Thoracic aorta (tissue), 2 donors: ENCODE data around the gene SPRR2A. TPM values are rescaled to one million over a fixed set of nuclear protein-coding genes. Genes with fewer than 3 reads are reported as not detected.

Experiments
- ATAC-seq: fragments of 150-250 bp; one replicate; pipeline ENCODE4 v1.8.0; 2017; ENCODE audit warnings: low read depth; ENCODE audit not compliant: insufficient number of reproducible peaks, low FRiP score
- DNase-seq: peaks from one replicate; pipeline ENCODE4 v3.0.0-alpha.2; 2020; ENCODE audit warnings: low spot score
- H3K27ac ChIP-seq, 2 donors: fragments of 200-600 bp; sonication (generic); 1 replicate in 1 of 2; 2 replicates in 1 of 2; pipeline ENCODE4 v1.5.1; 2016; ENCODE audit warnings: mild to moderate bottlenecking in 2 of 2, moderate library complexity in 2 of 2
- H3K27me3 ChIP-seq: fragments of 200-600 bp; sonication (generic); replicated peaks from 2 replicates; pipeline ENCODE4 v1.6.0; 2016; ENCODE audit warnings: mild to moderate bottlenecking; ENCODE audit not compliant: insufficient read depth
- H3K36me3 ChIP-seq: fragments of 200-600 bp; sonication (generic); one replicate; pipeline ENCODE4 v1.5.1; 2016
- H3K4me1 ChIP-seq, 2 donors: fragments of 200-600 bp; sonication (generic); 1 replicate in 1 of 2; 2 replicates in 1 of 2; pipeline versions ENCODE4 v1.5.1 to v1.6.0; 2016; ENCODE audit warnings: low read depth in 2 of 2, mild to moderate bottlenecking in 1 of 2; ENCODE audit not compliant: control insufficient read depth in 1 of 2
- H3K4me3 ChIP-seq: fragments of 200-600 bp; sonication (generic); 2 replicates; pipeline ENCODE4 v1.5.1; 2016; ENCODE audit warnings: mild to moderate bottlenecking
- H3K9me3 ChIP-seq: fragments of 200-600 bp; sonication (generic); 2 replicates; pipeline ENCODE4 v1.5.1; 2016
- total RNA-seq, 2 donors: library from RNA; depleted of rRNA; stranded (reverse); fragments of >200 nt; gene quantifications; one replicate each; pipeline versions ENCODE4 v1.1.0 to v1.2.3, GENCODE V29; 2016
- TF ChIP-seq, protein P1 (sequence below): fragments of 200-600 bp; sonication (generic); IDR thresholded peaks from one replicate; pipeline ENCODE4 v1.5.1; 2019; ENCODE audit warnings: antibody characterized with exemption

The SPRR2A gene
- total RNA-seq, 2 donors from 2014 or later, result not detected

DNA sequence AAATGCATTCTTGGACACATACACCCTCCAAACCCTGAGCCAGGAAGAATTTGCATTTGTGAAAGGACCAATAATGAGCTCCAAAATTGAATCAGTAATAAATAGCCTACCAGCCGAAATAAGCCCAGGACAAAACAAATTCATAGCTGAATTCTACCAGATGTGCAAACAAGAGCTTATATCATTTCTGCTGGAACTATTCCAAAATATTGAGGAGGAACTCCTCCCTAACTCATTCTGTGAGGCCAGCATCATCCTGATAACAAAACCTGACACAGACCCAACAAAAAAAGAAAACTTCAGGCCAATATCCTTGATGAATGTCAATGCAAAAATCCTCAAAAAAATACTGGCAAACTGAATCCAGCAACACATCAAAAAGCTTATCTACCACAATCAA lies 30.3 kb upstream of the SPRR2A start:
- H3K4me3 ChIP-seq, result no peak overlapping the region
- no peaks in the 10 kb centered on the region for H3K36me3 ChIP-seq
- H3K27ac ChIP-seq, result no peak overlapping the region
- TF ChIP-seq, protein P1, sequence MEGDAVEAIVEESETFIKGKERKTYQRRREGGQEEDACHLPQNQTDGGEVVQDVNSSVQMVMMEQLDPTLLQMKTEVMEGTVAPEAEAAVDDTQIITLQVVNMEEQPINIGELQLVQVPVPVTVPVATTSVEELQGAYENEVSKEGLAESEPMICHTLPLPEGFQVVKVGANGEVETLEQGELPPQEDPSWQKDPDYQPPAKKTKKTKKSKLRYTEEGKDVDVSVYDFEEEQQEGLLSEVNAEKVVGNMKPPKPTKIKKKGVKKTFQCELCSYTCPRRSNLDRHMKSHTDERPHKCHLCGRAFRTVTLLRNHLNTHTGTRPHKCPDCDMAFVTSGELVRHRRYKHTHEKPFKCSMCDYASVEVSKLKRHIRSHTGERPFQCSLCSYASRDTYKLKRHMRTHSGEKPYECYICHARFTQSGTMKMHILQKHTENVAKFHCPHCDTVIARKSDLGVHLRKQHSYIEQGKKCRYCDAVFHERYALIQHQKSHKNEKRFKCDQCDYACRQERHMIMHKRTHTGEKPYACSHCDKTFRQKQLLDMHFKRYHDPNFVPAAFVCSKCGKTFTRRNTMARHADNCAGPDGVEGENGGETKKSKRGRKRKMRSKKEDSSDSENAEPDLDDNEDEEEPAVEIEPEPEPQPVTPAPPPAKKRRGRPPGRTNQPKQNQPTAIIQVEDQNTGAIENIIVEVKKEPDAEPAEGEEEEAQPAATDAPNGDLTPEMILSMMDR, result no peak
- no peaks in the 10 kb centered on the region for H3K27me3 ChIP-seq
- DNase-seq, result no peak
- no peaks in the 10 kb centered on the region for H3K4me1 ChIP-seq
- no peaks in the 10 kb centered on the region for H3K9me3 ChIP-seq
- ATAC-seq, result no peak

DNA sequence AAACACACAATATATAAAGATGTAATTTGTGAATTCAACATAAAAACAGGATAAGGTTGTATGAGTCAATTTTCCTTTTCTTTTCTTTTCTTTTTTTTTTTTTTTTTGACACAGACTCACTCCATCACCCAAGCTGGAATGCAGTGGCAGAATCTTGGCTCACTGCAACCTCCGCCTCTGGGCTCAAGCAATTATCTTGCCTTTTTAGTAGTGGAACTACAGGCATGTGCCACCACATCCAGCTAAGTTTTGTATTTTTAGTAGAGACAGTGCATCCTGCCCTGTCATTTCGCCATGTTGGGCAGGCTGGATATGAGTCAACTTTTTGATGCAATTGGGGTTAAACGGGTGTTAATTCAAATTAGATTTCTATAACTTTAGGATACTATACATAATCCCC lies 24.4 kb upstream of the SPRR2A start:
- TF ChIP-seq, protein P1, result no peak
- H3K27me3 ChIP-seq, result no peaks in the 10 kb centered on the region
- no peak for DNase-seq
- no peak overlapping the region for H3K27ac ChIP-seq
- H3K9me3 ChIP-seq, result no peaks in the 10 kb centered on the region
- no peak for ATAC-seq
- H3K36me3 ChIP-seq, result no peaks in the 10 kb centered on the region
- no peak overlapping the region for H3K4me3 ChIP-seq
- no peaks in the 10 kb centered on the region for H3K4me1 ChIP-seq

GRCh38 chr1:153072806-153073726 lies 15.8 kb upstream of the SPRR2A start:
- no peak overlapping the region for H3K4me3 ChIP-seq
- H3K27ac ChIP-seq, result no peak overlapping the region
- TF ChIP-seq, protein P1, result no peak
- ATAC-seq (no peak), DNase-seq (no peak)
- H3K27me3 ChIP-seq, result no peaks in the 10 kb centered on the region
- H3K9me3 ChIP-seq, result no peaks in the 10 kb centered on the region
- H3K36me3 ChIP-seq, result no peaks in the 10 kb centered on the region
- H3K4me1 ChIP-seq, result no peaks in the 10 kb centered on the region

DNA sequence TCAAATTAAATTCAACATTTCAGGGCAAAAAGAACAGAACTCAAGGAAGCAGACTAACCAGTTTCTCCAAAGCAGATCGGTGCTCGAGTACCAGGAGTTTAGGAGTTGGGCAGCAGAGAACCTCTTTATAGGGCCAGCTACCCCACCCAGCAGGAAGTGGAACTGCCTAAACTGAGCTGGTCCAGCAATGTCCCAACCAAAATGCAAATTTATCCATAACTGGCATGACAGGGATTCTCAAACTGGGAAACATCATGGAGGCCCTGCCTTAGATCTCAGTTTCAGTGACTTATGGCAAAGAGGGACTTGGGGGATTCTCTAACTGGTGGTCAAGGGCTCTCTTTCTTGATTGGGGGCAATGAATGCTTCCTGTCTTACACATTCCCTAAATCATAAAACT lies 14.2 kb upstream of the SPRR2A start, which contains the start of gene SPRR2B:
Gene SPRR2B, minus strand, starts transcription at position 101 of the 400 bp plus-strand sequence. CDS start 772 bp downstream, outside the sequence.
- no peak within 1 kb of the TSS for H3K4me3 ChIP-seq

GRCh38 chr1:153070243-153070642 lies 12.9 kb upstream of the SPRR2A start:
- TF ChIP-seq, protein P1, result no peak
- DNase-seq (no peak), ATAC-seq (no peak)

More for the DNA sequence above, 14.2 kb upstream of the SPRR2A start, which contains the start of gene SPRR2B:
- Histone ChIP-seq H3K27ac (no peak within 1 kb of the TSS), H3K36me3 (no peaks in the 10 kb centered on the region), H3K4me1 (no peaks in the 10 kb centered on the region), H3K27me3 (no peaks in the 10 kb centered on the region), H3K9me3 (no peaks in the 10 kb centered on the region)
- no peak for ATAC-seq
- no peak for DNase-seq
- TF ChIP-seq, protein P1, result no peak

More at GRCh38 chr1:153070243-153070642, 12.9 kb upstream of the SPRR2A start:
- H3K27me3 ChIP-seq, result no peaks in the 10 kb centered on the region
- no peak overlapping the region for H3K27ac ChIP-seq
- H3K4me1 ChIP-seq, result no peaks in the 10 kb centered on the region
- no peak overlapping the region for H3K4me3 ChIP-seq
- H3K9me3 ChIP-seq, result no peaks in the 10 kb centered on the region
- H3K36me3 ChIP-seq, result no peaks in the 10 kb centered on the region
